ENCODE data around the gene CD1D.

CD1D gene

GRCh38 chr1:158227904-158228623 lies 47.4 kb downstream of the CD1D start:
- ATAC-seq, result no peak
- TF ChIP-seq ZFP30 (CRISPR knock-in tag; IDR thresholded peaks at IDR 0.05) (no peak), SNAI2 (CRISPR knock-in tag; IDR thresholded peaks at IDR 0.05) (no peak), TCF4 (CRISPR knock-in tag; IDR thresholded peaks at IDR 0.05; ENCODE audit: borderline replicate concordance) (no peak), ZFP3 (CRISPR knock-in tag; IDR thresholded peaks at IDR 0.05) (no peak), CSDC2 (CRISPR knock-in tag; IDR thresholded peaks at IDR 0.05) (no peak), BACH2 (CRISPR knock-in tag; IDR thresholded peaks at IDR 0.05; ENCODE audit: borderline replicate concordance) (no peak), ESRRG (CRISPR knock-in tag; IDR thresholded peaks at IDR 0.05) (no peak), PPARA (CRISPR knock-in tag; IDR thresholded peaks at IDR 0.05; ENCODE audit: borderline replicate concordance) (no peak)
- TF ChIP-seq, protein P1, sequence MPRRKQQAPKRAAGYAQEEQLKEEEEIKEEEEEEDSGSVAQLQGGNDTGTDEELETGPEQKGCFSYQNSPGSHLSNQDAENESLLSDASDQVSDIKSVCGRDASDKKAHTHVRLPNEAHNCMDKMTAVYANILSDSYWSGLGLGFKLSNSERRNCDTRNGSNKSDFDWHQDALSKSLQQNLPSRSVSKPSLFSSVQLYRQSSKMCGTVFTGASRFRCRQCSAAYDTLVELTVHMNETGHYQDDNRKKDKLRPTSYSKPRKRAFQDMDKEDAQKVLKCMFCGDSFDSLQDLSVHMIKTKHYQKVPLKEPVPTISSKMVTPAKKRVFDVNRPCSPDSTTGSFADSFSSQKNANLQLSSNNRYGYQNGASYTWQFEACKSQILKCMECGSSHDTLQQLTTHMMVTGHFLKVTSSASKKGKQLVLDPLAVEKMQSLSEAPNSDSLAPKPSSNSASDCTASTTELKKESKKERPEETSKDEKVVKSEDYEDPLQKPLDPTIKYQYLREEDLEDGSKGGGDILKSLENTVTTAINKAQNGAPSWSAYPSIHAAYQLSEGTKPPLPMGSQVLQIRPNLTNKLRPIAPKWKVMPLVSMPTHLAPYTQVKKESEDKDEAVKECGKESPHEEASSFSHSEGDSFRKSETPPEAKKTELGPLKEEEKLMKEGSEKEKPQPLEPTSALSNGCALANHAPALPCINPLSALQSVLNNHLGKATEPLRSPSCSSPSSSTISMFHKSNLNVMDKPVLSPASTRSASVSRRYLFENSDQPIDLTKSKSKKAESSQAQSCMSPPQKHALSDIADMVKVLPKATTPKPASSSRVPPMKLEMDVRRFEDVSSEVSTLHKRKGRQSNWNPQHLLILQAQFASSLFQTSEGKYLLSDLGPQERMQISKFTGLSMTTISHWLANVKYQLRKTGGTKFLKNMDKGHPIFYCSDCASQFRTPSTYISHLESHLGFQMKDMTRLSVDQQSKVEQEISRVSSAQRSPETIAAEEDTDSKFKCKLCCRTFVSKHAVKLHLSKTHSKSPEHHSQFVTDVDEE (CRISPR knock-in tag; IDR thresholded peaks at IDR 0.05), result no peak
- TF ChIP-seq, protein P2, sequence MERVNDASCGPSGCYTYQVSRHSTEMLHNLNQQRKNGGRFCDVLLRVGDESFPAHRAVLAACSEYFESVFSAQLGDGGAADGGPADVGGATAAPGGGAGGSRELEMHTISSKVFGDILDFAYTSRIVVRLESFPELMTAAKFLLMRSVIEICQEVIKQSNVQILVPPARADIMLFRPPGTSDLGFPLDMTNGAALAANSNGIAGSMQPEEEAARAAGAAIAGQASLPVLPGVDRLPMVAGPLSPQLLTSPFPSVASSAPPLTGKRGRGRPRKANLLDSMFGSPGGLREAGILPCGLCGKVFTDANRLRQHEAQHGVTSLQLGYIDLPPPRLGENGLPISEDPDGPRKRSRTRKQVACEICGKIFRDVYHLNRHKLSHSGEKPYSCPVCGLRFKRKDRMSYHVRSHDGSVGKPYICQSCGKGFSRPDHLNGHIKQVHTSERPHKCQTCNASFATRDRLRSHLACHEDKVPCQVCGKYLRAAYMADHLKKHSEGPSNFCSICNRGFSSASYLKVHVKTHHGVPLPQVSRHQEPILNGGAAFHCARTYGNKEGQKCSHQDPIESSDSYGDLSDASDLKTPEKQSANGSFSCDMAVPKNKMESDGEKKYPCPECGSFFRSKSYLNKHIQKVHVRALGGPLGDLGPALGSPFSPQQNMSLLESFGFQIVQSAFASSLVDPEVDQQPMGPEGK (CRISPR knock-in tag; IDR thresholded peaks at IDR 0.05; ENCODE audit: borderline replicate concordance), result no peak

Data from SK-N-SH treated with all-trans-retinoic acid at 6 μM for 48 hours (cell line).